ENCODE data around the gene CDH12. TPM values are rescaled to one million over a fixed set of nuclear protein-coding genes. Genes with fewer than 3 reads are reported as not detected.
"Not testable (repeated sequence)": the region's sequence is repeated elsewhere in the genome, so short reads cannot be mapped to it uniquely, and the experiment has no call there.

CDH12 gene
- total RNA-seq, 1 experiment from 2014 or later, result 0.21 TPM

- not testable (repeated sequence) for H3K4me3 ChIP-seq (ENCODE audit: insufficient read depth, low read depth, low read length); H3K27me3 ChIP-seq (ENCODE audit: control insufficient read depth, insufficient read depth, low read length); DNase-seq; H3K36me3 ChIP-seq (replicated peaks; ENCODE audit: control insufficient read depth, insufficient read depth, low read length)
Measured at GRCh38 chr5:22164910-22165748, 688.0 kb downstream of the CDH12 start.

- not testable (repeated sequence) for H3K27me3 ChIP-seq (ENCODE audit: control insufficient read depth, insufficient read depth, low read length); H3K36me3 ChIP-seq (replicated peaks; ENCODE audit: control insufficient read depth, insufficient read depth, low read length); DNase-seq; H3K4me3 ChIP-seq (ENCODE audit: insufficient read depth, low read depth, low read length)
Measured at GRCh38 chr5:22156953-22157352, 696.2 kb downstream of the CDH12 start.

- DNase-seq; H3K4me3 ChIP-seq (ENCODE audit: insufficient read depth, low read depth, low read length); H3K27me3 ChIP-seq (ENCODE audit: control insufficient read depth, insufficient read depth, low read length); H3K36me3 ChIP-seq (replicated peaks; ENCODE audit: control insufficient read depth, insufficient read depth, low read length): not testable (repeated sequence)
Measured at GRCh38 chr5:22154779-22155178, 698.4 kb downstream of the CDH12 start.

- H3K4me3 ChIP-seq (ENCODE audit: insufficient read depth, low read depth, low read length); H3K36me3 ChIP-seq (replicated peaks; ENCODE audit: control insufficient read depth, insufficient read depth, low read length); DNase-seq; H3K27me3 ChIP-seq (ENCODE audit: control insufficient read depth, insufficient read depth, low read length): not testable (repeated sequence)
Measured at GRCh38 chr5:22151801-22152200, 701.3 kb downstream of the CDH12 start.

- H3K27me3 ChIP-seq (ENCODE audit: control insufficient read depth, insufficient read depth, low read length); H3K4me3 ChIP-seq (ENCODE audit: insufficient read depth, low read depth, low read length); H3K36me3 ChIP-seq (replicated peaks; ENCODE audit: control insufficient read depth, insufficient read depth, low read length); DNase-seq: not testable (repeated sequence)
Measured at GRCh38 chr5:22140418-22140817, 712.7 kb downstream of the CDH12 start.

GRCh38 chr5:22139662-22140300 is 713.4 kb downstream of the CDH12 start:
- not testable (repeated sequence) for H3K4me3 ChIP-seq (ENCODE audit: insufficient read depth, low read depth, low read length); H3K27me3 ChIP-seq (ENCODE audit: control insufficient read depth, insufficient read depth, low read length); DNase-seq; H3K36me3 ChIP-seq (replicated peaks; ENCODE audit: control insufficient read depth, insufficient read depth, low read length)

- no peak for DNase-seq
- no peak overlapping the region for H3K4me3 ChIP-seq (ENCODE audit: insufficient read depth, low read depth, low read length)
- H3K36me3 ChIP-seq (replicated peaks; ENCODE audit: control insufficient read depth, insufficient read depth, low read length), result no peaks in the 10 kb centered on the region
- no peaks in the 10 kb centered on the region for H3K27me3 ChIP-seq (ENCODE audit: control insufficient read depth, insufficient read depth, low read length)
Measured at GRCh38 chr5:22111320-22111719, 741.8 kb downstream of the CDH12 start.

GRCh38 chr5:22109315-22109714 is 743.8 kb downstream of the CDH12 start:
- no peak for DNase-seq
- Histone ChIP-seq H3K27me3 (ENCODE audit: control insufficient read depth, insufficient read depth, low read length) (no peaks in the 10 kb centered on the region), H3K4me3 (ENCODE audit: insufficient read depth, low read depth, low read length) (no peak overlapping the region), H3K36me3 (replicated peaks; ENCODE audit: control insufficient read depth, insufficient read depth, low read length) (no peaks in the 10 kb centered on the region)

GRCh38 chr5:22108545-22108944 is 744.6 kb downstream of the CDH12 start:
- H3K36me3 ChIP-seq (replicated peaks; ENCODE audit: control insufficient read depth, insufficient read depth, low read length), result no peaks in the 10 kb centered on the region
- no peak overlapping the region for H3K4me3 ChIP-seq (ENCODE audit: insufficient read depth, low read depth, low read length)
- no peaks in the 10 kb centered on the region for H3K27me3 ChIP-seq (ENCODE audit: control insufficient read depth, insufficient read depth, low read length)
- DNase-seq, result no peak

GRCh38 chr5:22102823-22103359 is 750.3 kb downstream of the CDH12 start:
- no peaks in the 10 kb centered on the region for H3K36me3 ChIP-seq (replicated peaks; ENCODE audit: control insufficient read depth, insufficient read depth, low read length)
- no peak for DNase-seq
- no peak overlapping the region for H3K4me3 ChIP-seq (ENCODE audit: insufficient read depth, low read depth, low read length)
- H3K27me3 ChIP-seq (ENCODE audit: control insufficient read depth, insufficient read depth, low read length), result no peaks in the 10 kb centered on the region

- Histone ChIP-seq H3K4me3 (ENCODE audit: insufficient read depth, low read depth, low read length) (no peak overlapping the region), H3K27me3 (ENCODE audit: control insufficient read depth, insufficient read depth, low read length) (no peaks in the 10 kb centered on the region), H3K36me3 (replicated peaks; ENCODE audit: control insufficient read depth, insufficient read depth, low read length) (no peaks in the 10 kb centered on the region)
- DNase-seq, result no peak
Measured at GRCh38 chr5:22088517-22088916, 764.6 kb downstream of the CDH12 start.

- Histone ChIP-seq H3K27me3 (ENCODE audit: control insufficient read depth, insufficient read depth, low read length) (no peaks in the 10 kb centered on the region), H3K4me3 (ENCODE audit: insufficient read depth, low read depth, low read length) (no peak overlapping the region), H3K36me3 (replicated peaks; ENCODE audit: control insufficient read depth, insufficient read depth, low read length) (no peaks in the 10 kb centered on the region)
- no peak for DNase-seq
Measured at GRCh38 chr5:22079566-22079965, 773.6 kb downstream of the CDH12 start.

- DNase-seq, result no peak
- H3K4me3 ChIP-seq (ENCODE audit: insufficient read depth, low read depth, low read length), result no peak overlapping the region
- no peaks in the 10 kb centered on the region for H3K36me3 ChIP-seq (replicated peaks; ENCODE audit: control insufficient read depth, insufficient read depth, low read length)
- H3K27me3 ChIP-seq (ENCODE audit: control insufficient read depth, insufficient read depth, low read length), result no peaks in the 10 kb centered on the region
Measured at GRCh38 chr5:22079002-22079401, 774.1 kb downstream of the CDH12 start.

GRCh38 chr5:22076586-22076985 is 776.6 kb downstream of the CDH12 start:
- H3K36me3 ChIP-seq (replicated peaks; ENCODE audit: control insufficient read depth, insufficient read depth, low read length), result no peaks in the 10 kb centered on the region
- no peak for DNase-seq
- no peaks in the 10 kb centered on the region for H3K27me3 ChIP-seq (ENCODE audit: control insufficient read depth, insufficient read depth, low read length)
- no peak overlapping the region for H3K4me3 ChIP-seq (ENCODE audit: insufficient read depth, low read depth, low read length)

- H3K36me3 ChIP-seq (replicated peaks; ENCODE audit: control insufficient read depth, insufficient read depth, low read length), result no peaks in the 10 kb centered on the region
- H3K27me3 ChIP-seq (ENCODE audit: control insufficient read depth, insufficient read depth, low read length), result no peaks in the 10 kb centered on the region
- H3K4me3 ChIP-seq (ENCODE audit: insufficient read depth, low read depth, low read length), result no peak overlapping the region
- no peak for DNase-seq
Measured at GRCh38 chr5:22070186-22070728, 782.9 kb downstream of the CDH12 start.

Measured in H7 (cell line).